Activated CD8-positive, alpha-beta memory T cell treated with anti-CD3 and anti-CD28 coated beads, Interleukin-2, amount 50 U/mL, for 24 hours (primary cell): ENCODE results near the gene NECAB2.

ENCODE experiments used
- DNase-seq: peaks from one replicate; pipeline ENCODE4 v3.0.0-alpha.2; 2020; ENCODE audit errors: extremely low read depth

Gene NECAB2

GRCh38 chr16:84045001-84045817 lies 77.2 kb downstream of the NECAB2 start:
- DNase-seq, result no peak

GRCh38 chr16:84045818-84046470 lies 77.9 kb downstream of the NECAB2 start:
- DNase-seq, result no peak

- DNase-seq, result no peak
Measured at GRCh38 chr16:84047206-84047605, 79.2 kb downstream of the NECAB2 start.

GRCh38 chr16:84047626-84048025 lies 79.6 kb downstream of the NECAB2 start:
- DNase-seq, result no peak

GRCh38 chr16:84048270-84048669 lies 80.2 kb downstream of the NECAB2 start:
- DNase-seq, result no peak

- DNase-seq, result no peak
Measured at GRCh38 chr16:84048871-84049270, 80.8 kb downstream of the NECAB2 start.

GRCh38 chr16:84049403-84050060 lies 81.5 kb downstream of the NECAB2 start:
- no peak for DNase-seq

GRCh38 chr16:84050316-84050715 lies 82.3 kb downstream of the NECAB2 start:
- DNase-seq, result no peak

- no peak for DNase-seq
Measured at GRCh38 chr16:84052071-84052622, 84.1 kb downstream of the NECAB2 start.
